ENCODE data around the gene PALS1.
A peak's percentile ranks its signal among the peaks of the same experiment; 100 is the strongest.

PALS1 gene

GRCh38 chr14:67232621-67233020, 8.6 kb upstream of the PALS1 start:
- TF ChIP-seq CTCF (IDR thresholded peaks at IDR 0.05; ENCODE audit: control insufficient read depth, insufficient read depth, low read depth, low read length, missing control alignments), result no peak
- no peak overlapping the region for H3K4me3 ChIP-seq (ENCODE audit: control insufficient read depth, low read depth, low read length)
- no peak for DNase-seq (ENCODE audit: low read depth)

GRCh38 chr14:67237591-67237990, 3.6 kb upstream of the PALS1 start:
- DNase-seq (ENCODE audit: low read depth), result no peak
- no peak for TF ChIP-seq CTCF (IDR thresholded peaks at IDR 0.05; ENCODE audit: control insufficient read depth, insufficient read depth, low read depth, low read length, missing control alignments)
- H3K4me3 ChIP-seq (ENCODE audit: control insufficient read depth, low read depth, low read length), result no peak overlapping the region

GRCh38 chr14:67239582-67239981, 1.7 kb upstream of the PALS1 start:
- TF ChIP-seq CTCF (IDR thresholded peaks at IDR 0.05; ENCODE audit: control insufficient read depth, insufficient read depth, low read depth, low read length, missing control alignments), result no peak
- DNase-seq (ENCODE audit: low read depth), result no peak
- no peak overlapping the region for H3K4me3 ChIP-seq (ENCODE audit: control insufficient read depth, low read depth, low read length)

- H3K4me3 ChIP-seq (ENCODE audit: control insufficient read depth, low read depth, low read length), result peak overlapping the region; percentile 72
These were observed 885 bp upstream of the PALS1 start for GRCh38 chr14:67240168-67240932.

GRCh38 chr14:67240978-67241410, 241 bp upstream of the PALS1 start:
- peak overlapping the region; percentile 91 for H3K4me3 ChIP-seq (ENCODE audit: control insufficient read depth, low read depth, low read length)
- no peak for TF ChIP-seq CTCF (IDR thresholded peaks at IDR 0.05; ENCODE audit: control insufficient read depth, insufficient read depth, low read depth, low read length, missing control alignments)
- peak; percentile 83 for DNase-seq (ENCODE audit: low read depth)

More at GRCh38 chr14:67240168-67240932, 885 bp upstream of the PALS1 start:
- DNase-seq (ENCODE audit: low read depth), result no peak
- no peak for TF ChIP-seq CTCF (IDR thresholded peaks at IDR 0.05; ENCODE audit: control insufficient read depth, insufficient read depth, low read depth, low read length, missing control alignments)

GRCh38 chr14:67242168-67242420, 859 bp downstream of the PALS1 start:
- DNase-seq (ENCODE audit: low read depth), result no peak
- no peak for TF ChIP-seq CTCF (IDR thresholded peaks at IDR 0.05; ENCODE audit: control insufficient read depth, insufficient read depth, low read depth, low read length, missing control alignments)
- H3K4me3 ChIP-seq (ENCODE audit: control insufficient read depth, low read depth, low read length), result peak overlapping the region; percentile 91
